GM13976 (cell line): ENCODE measurements around the gene PLA1A.
A peak's percentile ranks its signal among the peaks of the same experiment; 100 is the strongest.
"Not testable (repeated sequence)": the region's sequence is repeated elsewhere in the genome, so short reads cannot be mapped to it uniquely, and the experiment has no call there.

Experiments
- DNase-seq: peaks from one replicate; pipeline ENCODE4 v3.0.0; 2012; ENCODE audit warnings: low spot score
- in situ Hi-C: fragments of 300-500 bp; cut with MboI; formaldehyde crosslinking; loops from one replicate; pipeline ENCODE4 v1.12.0; 2022; ENCODE audit warnings: low sequenced_read_pairs, mixed read lengths, inconsistent platforms; ENCODE audit not compliant: unreplicated experiment
- TF ChIP-seq, protein P1 (sequence below): IDR thresholded peaks from 2 replicates; pipeline ENCODE4 v1.5.1; 2012; ENCODE audit warnings: borderline replicate concordance, mild to moderate bottlenecking; ENCODE audit not compliant: insufficient read depth; ENCODE audit errors: extremely low read depth, missing control alignments, control extremely low read depth

PLA1A gene

GRCh38 chr3:119562307-119562961, 35.3 kb upstream of the PLA1A start:
- in situ Hi-C loops = loop anchor here (10.0 kb wide), 1 partner anchor 122 kb away; no protein-coding TSS in a partner anchor
- DNase-seq = peak; percentile 69
- TF ChIP-seq, protein P1, sequence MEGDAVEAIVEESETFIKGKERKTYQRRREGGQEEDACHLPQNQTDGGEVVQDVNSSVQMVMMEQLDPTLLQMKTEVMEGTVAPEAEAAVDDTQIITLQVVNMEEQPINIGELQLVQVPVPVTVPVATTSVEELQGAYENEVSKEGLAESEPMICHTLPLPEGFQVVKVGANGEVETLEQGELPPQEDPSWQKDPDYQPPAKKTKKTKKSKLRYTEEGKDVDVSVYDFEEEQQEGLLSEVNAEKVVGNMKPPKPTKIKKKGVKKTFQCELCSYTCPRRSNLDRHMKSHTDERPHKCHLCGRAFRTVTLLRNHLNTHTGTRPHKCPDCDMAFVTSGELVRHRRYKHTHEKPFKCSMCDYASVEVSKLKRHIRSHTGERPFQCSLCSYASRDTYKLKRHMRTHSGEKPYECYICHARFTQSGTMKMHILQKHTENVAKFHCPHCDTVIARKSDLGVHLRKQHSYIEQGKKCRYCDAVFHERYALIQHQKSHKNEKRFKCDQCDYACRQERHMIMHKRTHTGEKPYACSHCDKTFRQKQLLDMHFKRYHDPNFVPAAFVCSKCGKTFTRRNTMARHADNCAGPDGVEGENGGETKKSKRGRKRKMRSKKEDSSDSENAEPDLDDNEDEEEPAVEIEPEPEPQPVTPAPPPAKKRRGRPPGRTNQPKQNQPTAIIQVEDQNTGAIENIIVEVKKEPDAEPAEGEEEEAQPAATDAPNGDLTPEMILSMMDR = no peak

- in situ Hi-C loops = loop anchor here (10.0 kb wide), 1 partner anchor 121 kb away; no protein-coding TSS in a partner anchor
- not testable (repeated sequence) for DNase-seq
These were observed 34.4 kb upstream of the PLA1A start for GRCh38 chr3:119563334-119563733.

DNA sequence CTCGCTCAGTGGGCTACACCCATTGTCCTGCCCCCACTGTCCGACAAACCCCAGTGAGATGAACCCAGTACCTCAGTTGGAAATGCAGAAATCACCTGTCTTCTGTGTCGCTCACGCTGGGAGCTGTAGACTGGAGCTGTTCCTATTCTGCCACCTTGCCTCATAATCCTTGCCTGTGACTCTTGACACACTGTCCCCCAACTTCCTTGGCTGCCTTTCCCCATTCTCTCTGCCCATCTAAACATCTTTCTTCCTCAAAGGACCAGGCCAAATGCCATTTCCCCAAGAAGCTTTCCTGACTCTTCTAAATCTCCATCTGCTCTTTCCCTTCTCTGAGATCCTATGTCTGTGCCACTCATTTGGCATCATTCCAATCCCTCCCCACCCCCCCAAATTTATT, 28.5 kb upstream of the PLA1A start:
- no peak for DNase-seq
- in situ Hi-C loops = loop anchor here (10.0 kb wide), 1 partner anchor 116 kb away; no protein-coding TSS in a partner anchor
- TF ChIP-seq, protein P1 = no peak

GRCh38 chr3:119570229-119570628, 27.5 kb upstream of the PLA1A start:
- TF ChIP-seq, protein P1 = no peak
- in situ Hi-C loops = no loop called here

GRCh38 chr3:119571230-119571629, 26.5 kb upstream of the PLA1A start:
- in situ Hi-C loops = no loop called here
- no peak for DNase-seq
- TF ChIP-seq, protein P1 = no peak

More at GRCh38 chr3:119570229-119570628, 27.5 kb upstream of the PLA1A start:
- DNase-seq = no peak

- TF ChIP-seq, protein P1 = no peak
- DNase-seq = no peak
- in situ Hi-C loops = no loop called here
These were observed 26.0 kb upstream of the PLA1A start for GRCh38 chr3:119571688-119572087.

GRCh38 chr3:119575507-119575906, 22.2 kb upstream of the PLA1A start:
- in situ Hi-C loops = loop anchor here (25.0 kb wide), 1 partner anchor 512 kb away; the partner anchor contains the start of gene GSK3B
- TF ChIP-seq, protein P1 = no peak
- no peak for DNase-seq
